ENCODE measurements around the gene ZNF57. TPM values are rescaled to one million over a fixed set of nuclear protein-coding genes. Genes with fewer than 3 reads are reported as not detected.
A peak's percentile ranks its signal among the peaks of the same experiment; 100 is the strongest.
"Not testable (repeated sequence)": the region's sequence is repeated elsewhere in the genome, so short reads cannot be mapped to it uniquely, and the experiment has no call there.

The ZNF57 gene
- total RNA-seq = 9.1 TPM

DNA sequence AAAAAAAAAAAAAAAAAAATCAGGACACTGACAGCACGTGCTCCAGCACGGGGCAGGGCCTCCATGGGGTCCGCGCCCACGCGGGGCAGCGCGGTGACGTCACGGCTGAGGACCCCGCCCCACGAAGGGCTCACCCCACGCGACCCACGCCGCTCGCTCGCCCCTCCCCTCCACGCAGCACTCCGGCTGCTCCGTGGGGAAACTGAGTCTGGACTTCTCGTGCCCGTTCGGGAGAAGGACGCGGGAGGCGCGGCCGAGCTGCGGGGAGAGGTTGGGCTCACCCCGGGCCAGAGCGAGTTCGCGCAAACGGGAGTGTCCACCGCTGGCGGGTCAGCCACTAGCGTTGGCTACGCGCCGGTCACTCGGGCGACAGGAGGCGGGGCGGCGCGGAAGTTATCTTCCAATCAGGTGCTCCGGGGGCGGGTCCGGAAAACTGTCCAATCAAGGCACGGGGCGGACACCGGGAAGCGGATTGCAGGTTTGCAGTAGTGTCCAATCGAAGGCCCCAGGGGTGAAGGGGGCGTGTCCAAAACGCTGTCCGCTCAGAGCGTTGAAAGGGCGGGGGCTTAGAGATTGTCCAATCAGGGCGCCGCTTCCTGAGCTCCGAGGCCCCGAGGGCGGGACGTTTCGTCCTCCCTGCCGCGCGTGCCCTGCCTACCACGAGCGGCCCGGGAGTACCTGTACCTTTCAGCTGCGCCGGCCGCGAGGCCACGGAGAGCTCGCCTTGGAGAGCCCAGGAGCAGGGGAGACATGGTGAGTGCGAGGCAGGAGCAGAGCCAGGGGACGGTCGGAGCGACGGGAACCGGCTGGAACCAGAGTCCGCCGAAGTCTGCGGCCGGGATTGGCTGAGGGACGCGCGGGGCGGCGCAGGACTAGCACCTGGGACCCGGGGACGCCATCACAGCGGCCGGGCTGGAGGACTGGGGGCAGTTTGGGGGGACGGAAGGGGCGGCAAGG lies at the start of gene ZNF57:
Gene ZNF57, plus strand, starts transcription at position 633 of the 957 bp plus-strand sequence. Its CDS starts 118 bp downstream, at position 751.
- DNase-seq = peak; percentile 98

DNA sequence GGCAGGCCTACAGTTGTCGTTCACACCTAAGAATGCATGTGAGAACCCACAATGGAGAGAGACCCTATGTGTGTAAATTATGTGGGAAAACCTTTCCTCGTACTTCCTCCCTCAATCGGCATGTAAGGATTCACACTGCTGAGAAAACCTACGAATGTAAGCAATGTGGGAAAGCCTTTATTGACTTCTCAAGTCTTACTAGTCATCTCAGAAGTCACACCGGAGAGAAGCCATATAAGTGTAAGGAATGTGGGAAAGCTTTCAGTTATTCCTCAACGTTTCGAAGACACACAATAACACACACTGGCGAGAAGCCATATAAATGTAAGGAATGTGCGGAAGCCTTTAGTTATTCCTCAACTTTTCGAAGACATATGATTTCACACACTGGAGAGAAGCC lies 48.1 kb upstream of the ZNF57 start:
- DNase-seq = no peak

DNA sequence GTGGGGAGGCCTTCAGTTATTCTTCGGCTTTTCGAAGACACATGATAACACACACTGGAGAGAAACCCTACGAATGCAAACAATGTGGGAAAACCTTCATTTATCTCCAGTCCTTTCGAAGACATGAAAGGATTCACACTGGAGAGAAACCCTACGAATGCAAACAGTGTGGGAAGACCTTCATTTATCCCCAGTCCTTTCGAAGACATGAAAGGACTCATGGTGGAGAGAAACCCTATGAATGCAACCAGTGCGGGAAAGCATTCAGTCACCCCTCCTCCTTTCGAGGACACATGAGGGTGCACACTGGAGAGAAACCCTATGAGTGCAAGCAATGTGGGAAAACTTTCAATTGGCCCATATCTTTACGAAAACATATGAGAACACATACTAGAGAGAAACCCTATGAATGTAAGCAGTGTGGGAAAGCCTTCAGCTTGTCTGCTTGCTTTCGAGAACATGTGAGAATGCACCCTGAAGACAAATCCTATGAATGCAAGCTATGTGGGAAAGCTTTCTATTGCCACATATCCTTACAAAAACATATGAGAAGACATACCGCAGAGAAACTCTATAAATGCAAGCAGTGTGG lies 47.6 kb upstream of the ZNF57 start:
- DNase-seq = no peak

DNA sequence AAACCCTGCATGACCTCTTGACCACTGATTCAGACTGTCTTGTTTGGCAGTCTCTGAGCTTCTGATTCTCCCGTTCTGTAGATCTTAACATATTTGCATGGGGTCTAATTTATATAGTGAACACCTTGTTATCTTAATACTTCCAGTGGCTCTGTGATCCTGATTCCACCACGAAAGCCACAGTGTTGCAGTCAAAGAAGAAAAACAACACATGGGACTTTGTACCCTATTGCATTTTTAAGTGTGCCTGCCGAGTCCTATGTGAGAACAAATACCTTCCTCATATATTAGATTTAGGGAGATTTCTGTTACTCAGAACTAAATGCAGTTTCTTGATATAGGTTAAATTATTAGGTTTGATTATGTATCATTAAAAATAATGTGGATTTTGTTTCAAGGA lies 45.9 kb upstream of the ZNF57 start:
- DNase-seq = no peak

DNA sequence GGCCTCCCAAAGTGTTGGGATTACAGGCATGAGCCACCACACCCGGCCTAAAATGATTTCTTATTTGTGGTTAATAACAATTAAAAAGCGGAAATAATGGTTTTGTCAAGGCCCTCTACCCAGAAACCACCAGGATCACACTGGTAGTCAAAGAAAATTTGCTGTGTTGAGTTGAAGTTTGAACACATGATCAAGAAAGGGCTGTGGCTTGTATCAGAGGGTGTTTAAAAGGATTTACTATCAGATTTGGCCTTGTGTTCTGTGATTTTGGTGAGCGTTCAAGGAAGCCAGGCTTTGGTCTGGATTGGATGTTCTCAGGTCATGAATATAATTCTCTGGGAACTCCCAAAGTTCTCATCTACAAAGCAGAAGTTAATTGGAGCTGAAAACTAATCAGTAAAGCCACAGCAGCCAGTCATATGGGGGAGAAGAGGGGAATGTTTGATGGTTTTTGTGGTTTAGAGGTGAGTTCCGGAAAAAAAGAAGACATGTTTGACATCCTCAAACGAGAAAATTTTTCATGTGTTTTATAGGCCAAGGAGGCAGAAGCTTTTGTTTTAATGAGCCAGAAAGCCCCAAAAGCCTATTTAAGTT lies 44.2 kb upstream of the ZNF57 start:
- DNase-seq = no peak

DNA sequence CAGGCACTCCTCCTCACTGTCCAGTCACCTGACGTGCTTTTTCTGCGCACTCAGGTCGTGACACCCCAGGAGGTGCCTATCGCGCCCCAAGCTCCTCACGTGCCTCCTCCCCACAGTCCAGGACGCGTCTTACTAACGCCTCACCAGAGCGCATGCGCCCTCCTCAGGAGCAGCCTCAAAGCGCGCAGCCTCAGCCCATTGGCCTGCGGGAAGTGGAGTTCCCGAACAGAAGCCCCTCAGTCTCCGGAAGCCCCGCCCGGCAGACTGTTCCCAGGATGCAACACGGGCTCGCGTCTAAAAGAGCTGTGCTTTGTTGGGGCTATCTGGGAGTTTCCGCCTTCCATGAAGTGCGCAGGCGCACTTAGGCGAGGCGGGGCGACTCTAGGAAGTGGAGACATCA lies 41.9 kb upstream of the ZNF57 start:
- no peak for DNase-seq

DNA sequence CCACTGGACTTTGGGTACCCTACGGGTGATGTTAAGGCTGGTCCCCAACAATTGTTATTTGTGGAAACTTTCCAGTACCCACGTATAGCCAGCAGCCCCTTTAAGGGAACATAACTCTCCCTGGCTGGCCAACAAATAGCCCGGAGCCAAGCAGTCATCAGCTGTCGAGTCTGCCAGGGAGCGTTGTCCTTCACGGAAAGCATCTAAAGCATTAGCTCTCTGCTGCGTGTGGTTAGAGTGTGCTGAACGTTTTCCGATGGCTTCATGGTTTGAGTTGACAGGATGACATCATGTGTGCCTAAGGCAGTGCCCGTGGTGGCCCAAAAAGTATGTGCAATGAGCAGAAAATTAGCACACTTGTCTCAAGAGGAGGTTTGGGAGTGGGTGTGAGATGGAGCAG lies 36.9 kb upstream of the ZNF57 start:
- DNase-seq = no peak

DNA sequence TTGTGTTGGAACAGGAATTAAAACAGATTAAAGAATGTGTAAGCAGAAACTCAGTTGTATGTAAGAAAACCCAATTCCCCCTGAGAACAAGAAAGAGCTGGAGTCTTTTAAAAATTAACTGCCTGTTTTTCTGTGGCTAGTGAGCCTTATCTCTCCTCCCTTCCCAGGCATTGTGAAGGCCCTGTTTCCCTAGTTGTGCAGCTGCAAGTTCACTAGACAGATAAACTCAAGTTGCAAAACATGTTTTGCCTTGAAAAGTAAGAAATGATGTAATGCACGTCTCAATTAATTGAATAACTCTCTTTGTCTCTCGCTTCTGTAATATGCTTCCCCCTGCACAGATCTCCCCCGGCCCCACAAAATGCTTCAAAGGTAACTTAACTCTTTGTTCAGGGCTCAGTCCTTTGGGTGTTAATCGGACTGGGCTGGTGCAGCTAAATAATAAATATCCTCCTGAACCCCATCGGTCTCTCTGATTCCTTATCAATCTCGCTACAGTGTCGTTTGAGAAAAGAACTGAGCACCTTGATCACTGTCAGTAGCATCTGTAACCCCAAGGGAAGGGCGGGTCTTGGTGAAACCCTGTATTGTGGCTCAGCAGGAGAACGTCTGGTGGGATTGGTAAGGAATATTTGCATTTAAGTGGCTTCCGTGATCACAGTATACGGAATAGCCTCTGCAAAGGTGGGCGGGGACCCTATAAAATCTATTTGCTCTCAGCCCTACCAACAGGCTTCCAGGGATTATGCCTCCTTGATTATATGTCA lies 35.2 kb upstream of the ZNF57 start:
- DNase-seq = no peak

DNA sequence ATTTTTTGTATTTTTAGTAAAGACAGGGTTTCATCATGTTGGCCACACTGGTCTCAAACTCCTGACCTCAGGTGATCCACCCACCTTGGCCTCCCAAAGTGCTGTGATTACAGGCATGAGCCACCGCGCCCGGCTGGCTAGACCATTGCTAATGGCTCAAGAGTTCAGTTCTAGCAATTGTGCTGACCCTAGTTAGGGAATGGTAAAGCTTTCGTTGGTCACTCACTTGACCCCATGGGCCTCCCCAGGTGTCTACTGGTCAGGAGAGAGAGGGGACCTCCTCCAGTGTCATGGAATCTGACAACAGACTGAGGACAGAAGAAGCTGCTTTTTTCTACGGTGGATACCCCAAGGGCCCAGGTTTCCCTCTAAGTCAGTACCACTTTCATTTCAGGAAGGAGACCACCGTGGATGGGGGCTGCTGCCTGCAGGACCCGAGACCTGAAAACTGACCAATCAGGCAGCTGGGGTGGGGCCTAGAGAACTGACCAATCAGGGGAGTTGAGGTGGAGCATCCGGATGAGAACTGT lies 34.2 kb upstream of the ZNF57 start:
- no peak for DNase-seq

DNA sequence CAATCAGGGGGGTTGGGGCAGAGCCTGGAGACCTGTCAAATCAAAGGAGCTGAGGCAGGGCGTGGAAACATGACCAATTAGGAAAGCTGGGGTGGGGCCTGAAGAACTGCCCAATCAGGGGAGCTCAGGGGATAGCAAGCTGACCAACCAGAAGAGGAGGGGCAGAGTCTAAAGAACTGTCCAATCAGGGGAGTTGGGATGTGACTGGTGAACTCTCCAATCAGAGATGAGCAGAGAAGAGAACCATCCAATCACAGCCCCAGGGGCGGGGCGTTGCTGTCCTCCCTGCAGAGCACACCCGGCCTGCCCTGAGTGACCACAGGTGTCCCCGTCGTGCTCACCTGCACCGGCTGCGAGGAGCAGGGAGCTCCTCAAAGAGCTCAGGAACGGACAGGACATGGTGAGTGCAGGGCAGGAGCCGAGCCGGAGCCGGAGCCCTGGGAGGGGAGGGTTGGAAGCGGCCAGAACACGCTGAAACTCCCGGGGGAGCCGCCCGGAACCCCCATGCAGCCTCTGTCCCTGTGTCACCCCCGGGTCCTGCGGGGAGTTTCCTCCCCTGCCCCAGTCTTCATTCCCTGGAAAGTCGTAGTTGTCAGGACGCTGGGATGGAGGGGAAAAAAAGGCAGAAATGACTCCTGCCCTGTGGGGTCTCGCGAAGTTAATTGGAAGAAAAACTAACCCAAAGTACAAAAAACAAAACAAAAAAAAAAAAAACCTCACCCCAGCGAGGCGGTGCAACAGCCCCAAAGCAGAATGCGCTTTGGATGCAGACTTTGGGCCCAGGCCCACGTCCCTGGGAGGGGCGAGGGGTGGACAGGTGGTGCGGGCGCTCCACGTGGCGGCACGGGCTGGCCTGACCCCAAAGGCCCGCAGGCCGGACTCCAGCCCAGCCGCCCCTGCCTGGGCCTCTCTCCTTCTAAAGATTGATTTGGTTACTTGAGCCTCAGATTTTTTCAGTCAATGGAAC lies 33.4 kb upstream of the ZNF57 start, which contains the start of gene ZNF556:
Gene ZNF556, plus strand, starts transcription at position 311 of the 967 bp plus-strand sequence. Its CDS starts 87 bp downstream, at position 398.
- peak; percentile 32 for DNase-seq

DNA sequence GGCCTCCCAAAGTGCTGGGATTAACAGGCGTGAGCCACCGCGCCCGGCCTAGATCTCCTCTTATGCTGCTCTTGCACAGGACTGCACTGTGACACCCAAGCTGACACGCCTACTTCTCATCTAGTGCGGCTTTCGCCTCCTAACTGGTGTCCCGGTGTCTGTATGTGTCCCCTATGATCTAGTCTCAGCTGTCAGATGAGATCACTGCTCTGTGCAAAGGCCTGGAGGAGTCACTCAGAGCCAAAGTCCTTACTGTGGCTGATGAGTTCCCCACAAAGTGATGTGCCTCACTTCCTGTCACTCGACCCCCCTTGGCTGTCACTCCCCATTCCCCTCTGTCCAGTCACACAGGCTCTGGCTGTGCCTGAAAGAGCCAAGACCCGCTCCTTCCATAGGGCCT lies 31.1 kb upstream of the ZNF57 start:
- DNase-seq = no peak

DNA sequence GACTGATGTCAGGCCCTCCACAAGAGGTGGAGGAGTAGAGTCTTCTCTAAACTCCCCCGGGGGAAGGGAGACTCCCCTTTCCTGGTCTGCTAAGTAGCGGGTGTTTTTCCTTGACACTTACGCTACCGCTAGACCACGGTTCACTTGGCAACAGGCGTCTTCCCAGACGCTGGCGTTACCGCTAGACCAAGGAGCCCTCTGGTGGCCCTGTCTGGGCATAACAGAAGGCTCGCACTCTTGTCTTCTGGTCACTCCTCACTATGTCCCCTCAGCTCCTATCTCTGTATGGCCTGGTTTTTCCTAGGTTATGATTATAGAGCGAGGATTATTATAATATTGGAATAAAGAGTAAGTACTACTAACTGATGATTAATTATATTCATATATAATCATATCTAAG lies 28.6 kb upstream of the ZNF57 start:
- DNase-seq = not testable (repeated sequence)

DNA sequence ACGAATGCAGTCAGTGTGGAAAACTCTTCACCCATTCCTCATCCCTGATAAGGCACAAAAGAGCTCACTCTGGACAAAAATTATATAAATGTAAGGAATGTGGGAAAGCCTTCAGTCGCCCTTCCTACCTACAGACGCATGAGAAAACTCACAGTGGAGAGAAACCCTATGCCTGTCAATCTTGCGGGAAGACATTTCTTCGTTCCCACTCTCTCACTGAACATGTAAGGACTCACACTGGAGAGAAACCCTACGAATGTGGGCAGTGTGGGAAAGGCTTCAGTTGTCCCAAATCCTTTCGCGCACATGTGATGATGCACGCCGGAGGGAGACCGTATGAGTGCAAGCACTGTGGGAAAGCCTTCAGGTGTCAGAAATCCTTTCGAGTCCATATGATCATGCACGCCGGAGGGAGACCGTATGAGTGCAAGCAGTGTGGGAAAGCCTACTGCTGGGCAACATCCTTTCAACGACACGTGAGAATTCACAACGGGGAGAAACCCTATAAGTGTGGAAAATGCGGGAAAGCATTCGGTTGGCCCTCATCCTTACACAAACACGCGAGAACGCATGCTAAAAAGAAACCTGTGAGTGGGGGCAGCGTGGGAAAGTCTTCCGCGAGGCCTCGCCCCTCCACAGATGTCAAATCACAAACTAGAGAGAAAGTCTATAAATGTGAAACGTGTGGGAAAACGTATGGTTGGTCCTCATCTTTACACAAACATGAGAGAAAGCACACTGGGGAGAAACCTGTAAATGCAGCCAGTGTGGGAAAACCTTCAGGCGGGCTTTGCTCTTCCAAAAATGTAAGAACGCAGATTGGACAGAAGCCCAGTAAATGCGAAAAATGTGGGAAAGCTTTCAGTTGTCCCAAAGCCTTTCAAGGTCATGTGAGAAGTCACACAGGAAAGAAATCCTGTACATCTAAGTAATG lies 23.1 kb upstream of the ZNF57 start:
- DNase-seq = no peak

DNA sequence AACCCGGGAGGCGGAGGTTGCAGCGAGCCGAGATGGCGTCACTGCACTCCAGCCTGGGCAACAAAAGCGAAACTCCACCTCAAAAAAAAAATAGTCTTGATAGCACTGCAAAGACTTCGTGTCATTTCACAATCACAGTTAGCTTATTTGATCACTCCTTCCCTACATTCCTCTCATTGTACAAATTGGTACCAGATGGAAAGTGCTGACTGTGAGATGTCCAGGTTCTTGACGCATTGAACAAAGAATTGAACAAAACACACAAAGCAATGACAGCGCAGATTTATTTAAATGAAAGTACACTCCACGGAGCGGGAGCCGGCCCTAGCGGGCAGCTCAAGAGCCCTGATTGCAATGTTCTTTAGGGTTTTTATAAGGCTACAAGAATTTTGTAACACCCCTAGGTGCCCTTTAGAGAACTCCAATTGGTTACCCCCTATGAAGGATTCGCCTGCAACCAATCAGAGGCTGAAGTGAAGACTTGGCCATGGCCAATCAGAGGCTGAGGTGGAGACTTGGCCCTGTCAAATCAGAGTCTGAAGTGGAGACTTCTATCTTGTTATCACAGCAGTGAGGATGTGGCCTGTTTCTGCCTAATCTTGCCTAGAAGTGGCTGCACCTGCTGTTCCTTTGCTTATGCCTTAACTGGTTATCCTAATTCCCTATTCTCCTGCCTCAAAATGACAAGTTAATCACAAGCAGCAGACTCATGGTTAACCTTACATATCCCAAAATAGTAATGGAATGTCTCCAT lies 16.9 kb upstream of the ZNF57 start:
- DNase-seq = no peak

DNA sequence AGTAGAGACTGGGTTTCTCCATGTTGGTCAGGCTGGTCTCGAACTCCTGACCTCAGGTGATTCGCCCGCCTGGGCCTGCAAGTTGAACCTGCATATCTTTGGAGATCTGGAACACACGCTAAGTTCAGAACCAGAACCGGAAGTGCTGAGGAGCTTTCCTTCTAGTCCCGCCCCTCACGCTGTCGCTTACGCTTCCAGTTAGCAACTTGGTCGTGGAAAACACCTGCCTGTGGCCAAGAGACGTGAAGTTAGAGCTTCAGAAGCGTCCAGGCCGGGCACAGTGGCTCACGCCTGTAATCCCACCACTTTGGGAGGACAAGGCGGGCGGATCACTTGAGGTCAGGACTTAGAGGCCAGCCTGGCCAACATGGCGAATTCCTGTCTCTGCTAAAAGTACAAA lies 15.0 kb upstream of the ZNF57 start:
- no peak for DNase-seq

DNA sequence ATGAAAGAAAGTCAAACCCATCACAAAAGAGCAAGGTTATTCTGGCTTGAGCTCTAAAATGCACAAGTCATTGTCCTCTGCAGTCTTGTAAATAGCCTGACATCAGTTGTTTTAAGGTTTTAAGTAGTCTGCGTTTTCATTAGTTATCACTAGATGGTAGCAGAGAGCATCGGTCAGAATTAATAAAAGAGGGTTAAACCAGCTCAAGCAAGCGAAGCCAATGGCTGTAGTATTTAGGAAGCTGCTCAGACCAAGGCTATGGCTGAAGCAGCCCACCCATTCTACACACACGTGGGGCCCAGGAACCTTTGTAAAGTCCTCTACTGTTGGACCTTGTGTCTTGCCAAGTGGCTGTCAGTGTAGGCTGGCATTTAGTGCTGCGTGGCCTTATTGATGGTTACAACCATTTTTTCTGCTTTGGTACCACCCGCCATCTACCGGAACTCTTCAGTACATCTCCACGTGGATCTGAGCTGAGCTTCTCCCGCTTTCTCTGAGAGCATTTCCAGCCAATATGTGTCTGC lies 13.3 kb upstream of the ZNF57 start:
- DNase-seq = no peak

DNA sequence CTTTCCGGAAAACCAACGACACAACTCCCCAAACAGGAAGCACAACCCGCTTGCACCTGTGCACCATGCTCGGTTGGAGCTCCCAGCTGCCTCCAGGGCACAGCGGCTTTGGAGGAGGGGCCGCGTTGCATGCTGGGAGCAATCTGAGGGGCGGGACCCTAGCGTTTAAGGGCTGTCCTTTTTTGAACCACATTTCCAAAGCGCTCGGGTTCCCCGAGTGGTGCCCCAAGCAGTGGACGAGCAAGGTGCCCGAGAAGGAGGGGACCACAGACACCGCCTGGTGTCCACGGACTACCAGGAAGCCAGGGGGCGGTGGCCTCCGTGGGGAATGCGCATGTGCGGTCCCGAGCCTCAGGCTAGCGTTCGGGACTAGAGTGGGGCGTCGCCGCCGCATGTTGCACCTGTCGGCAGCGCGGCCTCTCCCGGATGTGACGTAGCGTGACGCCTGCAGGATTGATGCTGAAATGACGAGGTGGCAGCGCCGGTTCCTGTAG lies 11.9 kb upstream of the ZNF57 start:
- DNase-seq = no peak

DNA sequence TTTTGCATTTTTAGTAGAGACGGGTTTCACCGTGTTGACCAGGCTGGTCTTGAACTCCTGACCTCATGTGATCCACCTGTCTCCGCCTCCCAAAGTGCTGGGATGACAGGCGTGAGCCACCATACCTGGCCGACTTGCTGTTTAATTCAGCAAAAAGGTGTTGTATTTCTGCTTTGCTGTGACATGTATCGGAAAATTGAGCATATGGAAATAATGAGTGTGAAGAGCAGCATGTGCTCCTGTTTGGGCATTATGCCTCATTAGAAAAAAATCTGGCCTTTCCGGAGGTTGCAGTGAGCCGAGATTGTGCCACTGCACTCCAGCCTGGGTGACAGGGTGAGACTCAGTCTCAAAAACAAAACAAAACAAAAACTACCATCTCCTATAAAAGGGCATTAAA lies 10.2 kb upstream of the ZNF57 start:
- not testable (repeated sequence) for DNase-seq

DNA sequence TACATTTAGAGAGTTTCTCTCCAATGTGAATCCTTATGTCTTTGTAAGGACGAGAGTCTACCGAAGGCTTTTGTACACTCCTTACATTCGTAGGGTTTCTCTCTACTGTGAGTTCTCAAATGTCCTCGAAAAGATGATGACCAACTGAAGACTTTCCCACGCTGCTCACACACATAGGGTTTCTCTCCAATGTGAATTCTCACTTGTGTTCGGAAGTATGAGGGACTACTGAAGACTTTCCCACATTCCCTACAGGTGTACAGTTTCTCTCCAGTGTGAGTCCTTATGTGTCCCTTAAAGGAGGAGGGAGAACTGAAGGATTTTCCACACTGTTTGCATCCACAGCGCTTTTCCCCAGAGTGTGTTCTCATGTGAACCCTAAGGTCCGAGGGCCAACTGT lies 4.0 kb upstream of the ZNF57 start:
- no peak for DNase-seq

All from skin of body (tissue), 2 donors.